Activated effector memory CD4-positive, alpha-beta T cell treated with Interleukin-2 at 50 U/mL for 16 hours (primary cell): ENCODE data around the gene NOA1.
"Not testable (repeated sequence)": the region's sequence is repeated elsewhere in the genome, so short reads cannot be mapped to it uniquely, and the experiment has no call there.

Experiments used
- DNase-seq: peaks from one replicate; pipeline ENCODE4 v3.0.0-alpha.2; 2020

Gene NOA1

GRCh38 chr4:56953680-56954520 is 23.5 kb downstream of the NOA1 start:
- DNase-seq, result no peak

GRCh38 chr4:56941403-56941802 is 36.0 kb downstream of the NOA1 start:
- no peak for DNase-seq

DNA sequence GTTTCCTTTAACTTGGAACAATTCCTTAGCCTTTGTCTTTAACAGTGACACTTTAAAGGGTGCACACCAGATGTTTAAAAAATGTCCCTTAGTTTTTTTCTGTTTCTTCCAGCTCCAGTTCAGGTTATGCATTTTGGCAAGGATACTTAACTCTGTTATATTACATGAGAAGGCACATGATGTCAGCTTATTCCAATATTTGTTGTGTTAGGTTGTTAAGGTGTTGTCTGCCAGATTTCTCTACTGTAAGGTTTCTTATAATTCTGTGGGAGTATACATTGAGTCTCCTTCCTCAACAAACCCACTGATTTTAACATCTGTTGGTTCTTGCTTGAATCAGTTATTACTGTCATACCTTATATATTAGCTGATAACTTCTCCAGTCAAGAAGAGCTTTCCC is 36.4 kb downstream of the NOA1 start:
- no peak for DNase-seq

- no peak for DNase-seq
These were observed 37.0 kb downstream of the NOA1 start for GRCh38 chr4:56940403-56940802.

DNA sequence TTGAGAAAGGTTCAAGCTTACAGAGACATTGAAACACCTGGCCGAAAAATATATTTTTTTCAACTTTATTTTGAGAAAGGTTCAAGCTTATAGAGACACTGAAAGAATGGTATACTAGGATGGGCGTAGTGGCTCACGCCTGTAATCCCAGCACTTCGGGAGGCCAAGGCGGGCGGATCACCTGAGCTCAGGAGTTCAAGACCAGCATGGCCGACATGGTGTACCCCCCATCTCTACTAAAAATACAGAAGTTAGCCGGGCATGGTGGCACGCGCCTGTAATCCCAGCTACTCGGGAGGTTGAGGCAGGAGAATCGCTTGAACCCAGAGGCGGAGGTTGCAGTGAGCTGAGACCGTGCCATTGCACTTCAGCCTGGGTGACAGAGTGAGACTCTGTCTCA is 37.6 kb downstream of the NOA1 start:
- DNase-seq, result not testable (repeated sequence)

DNA sequence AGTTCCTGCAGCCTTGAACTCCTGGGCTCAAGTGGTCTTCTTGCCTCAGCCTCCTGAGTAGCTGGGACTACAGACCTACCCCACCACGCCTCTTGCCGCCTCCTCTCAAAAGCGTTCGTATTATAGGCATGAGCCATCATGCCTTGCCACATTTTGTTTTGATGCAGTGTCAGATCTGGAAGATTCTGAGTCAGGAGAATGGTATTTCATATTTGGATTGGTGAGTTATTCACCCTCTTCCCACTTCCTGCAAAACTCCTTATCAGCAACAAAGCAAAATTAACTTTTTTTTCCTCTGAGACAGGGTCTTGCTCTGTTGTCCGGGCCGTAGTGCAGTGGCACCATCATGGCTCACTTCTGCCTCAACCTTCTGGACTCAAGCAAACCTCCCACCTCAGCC is 40.1 kb downstream of the NOA1 start:
- DNase-seq, result no peak

DNA sequence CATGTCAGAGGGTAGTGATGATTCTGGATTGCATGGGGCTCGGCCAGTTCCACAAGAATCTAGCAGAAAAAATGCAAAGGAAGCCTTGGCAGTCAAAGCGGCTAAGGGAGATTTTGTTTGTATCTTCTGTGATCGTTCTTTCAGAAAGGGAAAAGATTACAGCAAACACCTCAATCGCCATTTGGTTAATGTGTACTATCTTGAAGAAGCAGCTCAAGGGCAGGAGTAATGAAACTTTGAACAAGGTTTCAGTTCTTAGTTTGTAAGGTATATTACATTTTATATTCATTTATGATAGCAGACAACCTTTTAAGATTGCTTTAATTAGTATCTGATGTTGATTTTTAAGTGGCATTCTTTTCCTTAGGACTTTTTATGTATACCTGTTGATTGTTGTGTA is 45.5 kb downstream of the NOA1 start:
- DNase-seq, result no peak

- no peak for DNase-seq
These were observed 46.8 kb downstream of the NOA1 start for GRCh38 chr4:56930638-56931037.

- DNase-seq, result no peak
These were observed 50.2 kb downstream of the NOA1 start for GRCh38 chr4:56927196-56927595.

DNA sequence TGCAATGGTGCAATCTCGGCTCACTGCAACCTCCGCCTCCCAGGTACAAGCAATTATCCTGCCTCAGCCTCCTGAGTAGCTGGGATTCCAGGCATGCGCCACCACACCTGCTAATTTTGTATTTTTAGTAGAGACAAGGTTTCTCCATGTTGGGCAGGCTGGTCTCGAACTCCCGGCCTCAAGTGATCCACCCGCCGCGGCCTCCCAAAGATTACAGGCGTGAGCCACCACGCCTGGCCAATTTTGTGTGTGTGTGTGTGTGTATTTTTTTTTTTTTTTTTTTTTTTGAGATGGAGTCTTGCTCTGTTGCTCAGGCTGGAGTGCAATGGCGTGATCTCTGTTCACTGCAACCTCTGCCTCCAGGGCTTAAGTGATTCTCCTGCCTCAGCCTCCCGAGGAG is 62.4 kb downstream of the NOA1 start:
- not testable (repeated sequence) for DNase-seq

DNA sequence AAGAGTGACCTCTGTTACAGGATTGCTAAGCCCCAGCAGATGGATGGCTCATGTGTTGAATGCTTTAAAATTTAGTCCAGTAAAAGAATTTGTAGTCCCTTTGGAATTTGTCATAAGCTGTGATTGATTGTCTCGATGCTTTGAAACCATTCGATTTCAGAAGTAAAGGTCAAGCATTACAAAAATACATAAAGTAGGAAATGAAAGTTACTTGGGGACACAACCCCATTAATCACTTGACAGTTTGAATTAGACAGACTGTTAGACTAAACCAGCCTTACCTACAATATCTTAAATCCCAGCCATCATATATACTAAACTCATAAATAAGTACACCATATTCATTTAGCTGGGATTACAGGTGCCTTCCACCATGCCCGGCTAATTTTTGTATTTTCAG is 63.1 kb downstream of the NOA1 start:
- DNase-seq, result no peak
